H9 (cell line): ENCODE data around the gene NECAB2. TPM values are rescaled to one million over a fixed set of nuclear protein-coding genes. Genes with fewer than 3 reads are reported as not detected.

Experiments
- DNase-seq: peaks from one replicate; pipeline ENCODE4 v3.0.0-alpha.2; 2017
- H2AFZ ChIP-seq: one replicate; pipeline ENCODE4 v1.6.1; 2013; ENCODE audit warnings: mild to moderate bottlenecking, low read length, control low read depth, moderate library complexity
- H2AK5ac ChIP-seq: 2 replicates; pipeline ENCODE4 v1.6.1; 2013; ENCODE audit warnings: low read length, control low read depth, mixed read lengths; ENCODE audit not compliant: insufficient read length
- H2BK120ac ChIP-seq: one replicate; pipeline ENCODE4 v1.6.1; 2013; ENCODE audit warnings: low read depth, mild to moderate bottlenecking, low read length, control low read depth, inconsistent platforms; ENCODE audit not compliant: poor library complexity, severe bottlenecking
- H2BK12ac ChIP-seq: 2 replicates; pipeline ENCODE4 v1.6.1; 2013; ENCODE audit warnings: low read length, control low read depth, mixed read lengths, low read depth; ENCODE audit not compliant: insufficient read length
- H2BK15ac ChIP-seq: 2 replicates; pipeline ENCODE4 v1.6.1; 2013; ENCODE audit warnings: low read depth, low read length, control low read depth
- H2BK20ac ChIP-seq: one replicate; pipeline ENCODE4 v1.6.1; 2013; ENCODE audit warnings: low read depth, mild to moderate bottlenecking, low read length, control low read depth, inconsistent platforms; ENCODE audit not compliant: poor library complexity, severe bottlenecking
- H2BK5ac ChIP-seq: 2 replicates; pipeline ENCODE4 v1.6.1; 2013; ENCODE audit warnings: low read length, control low read depth, mixed read lengths; ENCODE audit not compliant: insufficient read length
- H3K14ac ChIP-seq: 2 replicates; pipeline ENCODE4 v1.6.1; 2013; ENCODE audit warnings: low read length, control low read depth; ENCODE audit not compliant: insufficient read depth
- H3K18ac ChIP-seq: 2 replicates; pipeline ENCODE4 v1.6.1; 2013; ENCODE audit warnings: low read depth, mild to moderate bottlenecking, mixed read lengths, low read length, control low read depth; ENCODE audit not compliant: insufficient read length
- H3K23ac ChIP-seq: 2 replicates; pipeline ENCODE4 v1.6.1; 2013; ENCODE audit warnings: low read length, control low read depth, mixed read lengths, low read depth; ENCODE audit not compliant: insufficient read length
- H3K23me2 ChIP-seq: 2 replicates; pipeline ENCODE4 v1.6.1; 2013; ENCODE audit warnings: low read depth, mild to moderate bottlenecking, mixed read lengths, low read length, control low read depth; ENCODE audit not compliant: insufficient read length, poor library complexity, severe bottlenecking
- H3K27ac ChIP-seq: 2 replicates; pipeline ENCODE4 v1.5.1; 2013; ENCODE audit warnings: low read length, control low read depth, mixed read lengths, low read depth; ENCODE audit not compliant: insufficient read length
- H3K27me3 ChIP-seq: 2 replicates; pipeline ENCODE4 v1.6.1; 2013; ENCODE audit warnings: low read length, control low read depth, inconsistent platforms; ENCODE audit not compliant: insufficient read depth
- H3K4ac ChIP-seq: 2 replicates; pipeline ENCODE4 v1.6.1; 2013; ENCODE audit warnings: low read depth, mild to moderate bottlenecking, control low read depth, inconsistent platforms, low read length, moderate library complexity
- H3K4me1 ChIP-seq: 2 replicates; pipeline ENCODE4 v1.6.1; 2013; ENCODE audit warnings: low read length, control low read depth, inconsistent platforms; ENCODE audit not compliant: insufficient read depth
- H3K4me2 ChIP-seq: 2 replicates; pipeline ENCODE4 v1.6.1; 2013; ENCODE audit warnings: low read length, control low read depth, mixed read lengths; ENCODE audit not compliant: insufficient read length, insufficient read depth
- H3K56ac ChIP-seq: 2 replicates; pipeline ENCODE4 v1.6.1; 2013; ENCODE audit warnings: low read depth, mild to moderate bottlenecking, mixed read lengths, low read length, control low read depth; ENCODE audit not compliant: insufficient read length
- H3K79me1 ChIP-seq: 2 replicates; pipeline ENCODE4 v1.6.1; 2013; ENCODE audit warnings: low read depth, mild to moderate bottlenecking, moderate library complexity, low read length, control low read depth, inconsistent platforms; ENCODE audit not compliant: insufficient read depth, poor library complexity, severe bottlenecking
- H3K79me2 ChIP-seq: 2 replicates; pipeline ENCODE4 v1.6.1; 2013; ENCODE audit warnings: low read length, control low read depth, inconsistent platforms; ENCODE audit not compliant: insufficient read depth
- H3K9ac ChIP-seq: 2 replicates; pipeline ENCODE4 v1.6.1; 2013; ENCODE audit warnings: low read length, control low read depth, mixed read lengths; ENCODE audit not compliant: insufficient read length; ENCODE audit errors: extremely low read depth
- H3K9me3 ChIP-seq: one replicate; pipeline ENCODE4 v1.6.1; 2013; ENCODE audit warnings: low read depth, low read length, inconsistent platforms; ENCODE audit not compliant: control insufficient read depth
- H3T11ph ChIP-seq: one replicate; pipeline ENCODE4 v1.6.1; 2013; ENCODE audit warnings: mild to moderate bottlenecking, low read length, control low read depth, inconsistent platforms
- H4K20me1 ChIP-seq: one replicate; pipeline ENCODE4 v1.6.1; 2013; ENCODE audit not compliant: control insufficient read depth, insufficient read length, insufficient read depth
- H4K5ac ChIP-seq: 2 replicates; pipeline ENCODE4 v1.6.1; 2013; ENCODE audit warnings: low read depth, mild to moderate bottlenecking, mixed read lengths, low read length, control low read depth; ENCODE audit not compliant: insufficient read length
- H4K8ac ChIP-seq: replicated peaks from 2 replicates; pipeline ENCODE4 v1.6.1; 2013; ENCODE audit warnings: low read length, control low read depth, mixed read lengths, low read depth; ENCODE audit not compliant: insufficient read length
- H4K91ac ChIP-seq: 2 replicates; pipeline ENCODE4 v1.6.1; 2013; ENCODE audit warnings: low read depth, mild to moderate bottlenecking, moderate library complexity, mixed read lengths, low read length, control low read depth; ENCODE audit not compliant: insufficient read length
- H3K27ac Mint-ChIP-seq, 3 experiments: 2 replicates in 2 of 3; 3 replicates in 1 of 3; pipeline ENCODE4 v1.8.0; 2020 to 2021; ENCODE audit warnings: mixed read lengths in 3 of 3, mild to moderate bottlenecking in 1 of 3, moderate library complexity in 1 of 3
- H3K27me3 Mint-ChIP-seq: 2 replicates; pipeline ENCODE4 v1.8.0; 2021; ENCODE audit warnings: low read depth, mild to moderate bottlenecking, moderate library complexity, mixed read lengths
- H3K36me3 Mint-ChIP-seq, 3 experiments: 2 replicates in 2 of 3; 3 replicates in 1 of 3; pipeline ENCODE4 v1.8.0; 2020 to 2021; ENCODE audit warnings: low read depth in 3 of 3, mixed read lengths in 3 of 3; ENCODE audit not compliant: insufficient read depth in 1 of 3
- H3K4me1 Mint-ChIP-seq, 2 experiments: 2 replicates each; pipeline ENCODE4 v1.8.0; 2020; ENCODE audit warnings: mixed read lengths in 2 of 2
- H3K4me3 Mint-ChIP-seq, 2 experiments: 2 replicates in 1 of 2; 3 replicates in 1 of 2; pipeline ENCODE4 v1.8.0; 2020 to 2021; ENCODE audit warnings: mild to moderate bottlenecking in 2 of 2, mixed read lengths in 2 of 2, moderate library complexity in 1 of 2
- H3K9me3 Mint-ChIP-seq, 2 experiments: 2 replicates in 1 of 2; 3 replicates in 1 of 2; pipeline ENCODE4 v1.8.0; 2020; ENCODE audit warnings: mild to moderate bottlenecking in 2 of 2, mixed read lengths in 2 of 2, moderate library complexity in 1 of 2
- WGBS: extraction: QIAGEN DNeasy Blood & Tissue Kit; methylation state at CpG from one replicate; pipeline ENCODE4 v1.1.7; 2013; ENCODE audit warnings: missing lambda C conversion rate, low lambda C conversion rate, mixed read lengths; ENCODE audit not compliant: insufficient read length; ENCODE audit errors: extremely low coverage; 5-methylcytosine and 5-hydroxymethylcytosine counted together
- total RNA-seq: library from RNA; stranded (reverse); gene quantifications from 2 replicates; pipeline ENCODE4 v1.2.1, GENCODE V29; 2021
- TF ChIP-seq, protein P1 (sequence below): fragments of 200-600 bp; sonication (generic); conservative IDR thresholded peaks from 3 replicates; pipeline ENCODE4 v1.8.0; 2021; ENCODE audit warnings: antibody characterized with exemption, mild to moderate bottlenecking

The NECAB2 gene
- total RNA-seq, 1 experiment from 2014 or later, result 12.6 TPM

DNA sequence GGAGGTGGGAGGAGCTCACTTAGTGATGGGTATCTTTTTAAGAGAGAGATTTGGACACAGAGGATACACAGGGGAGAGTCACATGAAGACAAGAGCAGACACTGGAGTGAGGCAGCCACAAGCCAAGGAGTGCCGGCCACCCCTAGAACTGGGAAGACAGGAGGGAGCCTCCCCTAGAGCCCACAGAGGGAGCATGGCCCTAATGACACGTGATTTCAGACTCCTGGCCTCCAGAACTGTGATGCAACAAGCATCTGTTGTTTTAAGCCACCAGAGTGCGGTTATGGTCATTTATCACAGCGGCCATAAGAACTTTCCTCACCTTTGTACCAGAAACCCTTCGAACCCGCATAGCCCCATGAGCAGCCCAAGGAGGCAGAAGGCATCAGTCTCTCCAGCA, 41.2 kb downstream of the NECAB2 start:
- Histone ChIP-seq H3K23ac (no peak overlapping the region), H3K9me3 (no peaks in the 10 kb centered on the region), H4K5ac (no peak overlapping the region), H3K79me1 (no peaks in the 10 kb centered on the region), H4K8ac (no peak overlapping the region), H3K23me2 (no peaks in the 10 kb centered on the region), H3T11ph (no peak overlapping the region), H3K4me2 (no peak overlapping the region), H3K56ac (no peak overlapping the region), H2BK15ac (no peak overlapping the region), H3K27me3 (no peaks in the 10 kb centered on the region), H4K91ac (no peak overlapping the region), H3K27ac (no peak overlapping the region), H2BK20ac (no peak overlapping the region), H2BK5ac (no peak overlapping the region), H3K79me2 (no peaks in the 10 kb centered on the region), H2BK120ac (no peak overlapping the region), H2BK12ac (no peak overlapping the region), H3K4ac (no peak overlapping the region), H3K14ac (no peak overlapping the region), H2AFZ (no peak overlapping the region), H3K4me1 (no peaks in the 10 kb centered on the region), H3K9ac (no peak overlapping the region), H2AK5ac (no peak overlapping the region), H3K18ac (no peak overlapping the region), H4K20me1 (no peaks in the 10 kb centered on the region)
- H3K4me1 Mint-ChIP-seq, result peaks cover 2% of the 10 kb centered on the region in 2 experiments; a peak in 2 of 4 replicates
- H3K36me3 Mint-ChIP-seq, result no peaks in the 10 kb centered on the region
- no peak for DNase-seq
- peaks cover 17% of the 10 kb centered on the region for H3K27me3 Mint-ChIP-seq
- WGBS, result no CpG with 5 or more reads among the region's 6 CpGs
- no peaks in the 10 kb centered on the region for H3K9me3 Mint-ChIP-seq
- no peak overlapping the region for H3K27ac Mint-ChIP-seq
- TF ChIP-seq, protein P1, sequence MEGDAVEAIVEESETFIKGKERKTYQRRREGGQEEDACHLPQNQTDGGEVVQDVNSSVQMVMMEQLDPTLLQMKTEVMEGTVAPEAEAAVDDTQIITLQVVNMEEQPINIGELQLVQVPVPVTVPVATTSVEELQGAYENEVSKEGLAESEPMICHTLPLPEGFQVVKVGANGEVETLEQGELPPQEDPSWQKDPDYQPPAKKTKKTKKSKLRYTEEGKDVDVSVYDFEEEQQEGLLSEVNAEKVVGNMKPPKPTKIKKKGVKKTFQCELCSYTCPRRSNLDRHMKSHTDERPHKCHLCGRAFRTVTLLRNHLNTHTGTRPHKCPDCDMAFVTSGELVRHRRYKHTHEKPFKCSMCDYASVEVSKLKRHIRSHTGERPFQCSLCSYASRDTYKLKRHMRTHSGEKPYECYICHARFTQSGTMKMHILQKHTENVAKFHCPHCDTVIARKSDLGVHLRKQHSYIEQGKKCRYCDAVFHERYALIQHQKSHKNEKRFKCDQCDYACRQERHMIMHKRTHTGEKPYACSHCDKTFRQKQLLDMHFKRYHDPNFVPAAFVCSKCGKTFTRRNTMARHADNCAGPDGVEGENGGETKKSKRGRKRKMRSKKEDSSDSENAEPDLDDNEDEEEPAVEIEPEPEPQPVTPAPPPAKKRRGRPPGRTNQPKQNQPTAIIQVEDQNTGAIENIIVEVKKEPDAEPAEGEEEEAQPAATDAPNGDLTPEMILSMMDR, result no peak
- no peak overlapping the region for H3K4me3 Mint-ChIP-seq
